ENCODE measurements around the gene SPACDR. TPM values are rescaled to one million over a fixed set of nuclear protein-coding genes. Genes with fewer than 3 reads are reported as not detected.

The SPACDR gene
- total and polyA plus RNA-seq, 9 of the 15 experiments (the other 6 are each of a cell fraction or from before 2014, with no cell fraction given): 0.07 to 0.55 (median 0.14) TPM; not detected in 1

GRCh38 chr7:100475549-100475948, 11.5 kb upstream of the SPACDR start (continued):
- TF ChIP-seq RHOXF2B (CRISPR knock-in tag; conservative IDR thresholded peaks at IDR 0.05) (no peak), PCBP1 (IDR thresholded peaks at IDR 0.05; ENCODE audit: low read depth, low read length, poor library complexity, severe bottlenecking) (no peak), ZNF639 (CRISPR knock-in tag; conservative IDR thresholded peaks at IDR 0.05 in 1 of 2, IDR thresholded peaks at IDR 0.05 in 1 of 2) (no peak), TAF9B (IDR thresholded peaks at IDR 0.05; ENCODE audit: partially characterized antibody) (no peak), ZNF41 (CRISPR knock-in tag; conservative IDR thresholded peaks at IDR 0.05) (no peak), PRPF4 (IDR thresholded peaks at IDR 0.05; ENCODE audit: insufficient read depth, low read depth, low read length, poor library complexity, severe bottlenecking) (no peak), POLR2B (IDR thresholded peaks at IDR 0.05; ENCODE audit: low read depth, partially characterized antibody) (no peak), LARP7 (IDR thresholded peaks at IDR 0.05) (no peak), ZNF586 (CRISPR knock-in tag; conservative IDR thresholded peaks at IDR 0.05) (no peak), TAF1 (IDR thresholded peaks at IDR 0.05; ENCODE audit: control insufficient read depth, extremely low read depth, insufficient read depth, low read length, severe bottlenecking) (no peak)
- TF ChIP-seq, protein P1, sequence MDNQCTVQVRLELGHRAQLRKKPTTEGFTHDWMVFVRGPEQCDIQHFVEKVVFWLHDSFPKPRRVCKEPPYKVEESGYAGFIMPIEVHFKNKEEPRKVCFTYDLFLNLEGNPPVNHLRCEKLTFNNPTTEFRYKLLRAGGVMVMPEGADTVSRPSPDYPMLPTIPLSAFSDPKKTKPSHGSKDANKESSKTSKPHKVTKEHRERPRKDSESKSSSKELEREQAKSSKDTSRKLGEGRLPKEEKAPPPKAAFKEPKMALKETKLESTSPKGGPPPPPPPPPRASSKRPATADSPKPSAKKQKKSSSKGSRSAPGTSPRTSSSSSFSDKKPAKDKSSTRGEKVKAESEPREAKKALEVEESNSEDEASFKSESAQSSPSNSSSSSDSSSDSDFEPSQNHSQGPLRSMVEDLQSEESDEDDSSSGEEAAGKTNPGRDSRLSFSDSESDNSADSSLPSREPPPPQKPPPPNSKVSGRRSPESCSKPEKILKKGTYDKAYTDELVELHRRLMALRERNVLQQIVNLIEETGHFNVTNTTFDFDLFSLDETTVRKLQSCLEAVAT (IDR thresholded peaks at IDR 0.05): no peak
- TF ChIP-seq, protein P2, sequence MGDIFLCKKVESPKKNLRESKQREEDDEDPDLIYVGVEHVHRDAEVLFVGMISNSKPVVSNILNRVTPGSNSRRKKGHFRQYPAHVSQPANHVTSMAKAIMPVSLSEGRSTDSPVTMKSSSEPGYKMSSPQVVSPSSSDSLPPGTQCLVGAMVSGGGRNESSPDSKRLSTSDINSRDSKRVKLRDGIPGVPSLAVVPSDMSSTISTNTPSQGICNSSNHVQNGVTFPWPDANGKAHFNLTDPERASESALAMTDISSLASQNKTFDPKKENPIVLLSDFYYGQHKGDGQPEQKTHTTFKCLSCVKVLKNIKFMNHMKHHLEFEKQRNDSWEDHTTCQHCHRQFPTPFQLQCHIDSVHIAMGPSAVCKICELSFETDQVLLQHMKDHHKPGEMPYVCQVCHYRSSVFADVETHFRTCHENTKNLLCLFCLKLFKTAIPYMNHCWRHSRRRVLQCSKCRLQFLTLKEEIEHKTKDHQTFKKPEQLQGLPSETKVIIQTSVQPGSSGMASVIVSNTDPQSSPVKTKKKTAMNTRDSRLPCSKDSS (IDR thresholded peaks at IDR 0.05; ENCODE audit: low read depth, partially characterized antibody): no peak

Measured in K562 (cell line).